NOMO-1 treated with dmso at 0.1 percent for 144 hours (cell line): ENCODE measurements around the gene UBN1.
"Not testable (repeated sequence)": the region's sequence is repeated elsewhere in the genome, so short reads cannot be mapped to it uniquely, and the experiment has no call there.

Source experiments
- DNase-seq: peaks from one replicate; lab custom pipeline; 2025; ENCODE audit not compliant: unreplicated experiment; lab: John Stamatoyannopoulos, UW

The UBN1 gene

GRCh38 chr16:4884972-4885874 lies 37.9 kb downstream of the UBN1 start:
- no peak for DNase-seq

- DNase-seq = no peak
Observed at GRCh38 chr16:4886151-4886550, 38.9 kb downstream of the UBN1 start.

GRCh38 chr16:4888428-4889135 lies 41.3 kb downstream of the UBN1 start:
- DNase-seq = no peak

- DNase-seq = no peak
Observed at GRCh38 chr16:4890026-4890425, 42.7 kb downstream of the UBN1 start.

- DNase-seq = no peak
Observed at GRCh38 chr16:4890686-4891085, 43.4 kb downstream of the UBN1 start.

GRCh38 chr16:4891097-4891885 lies 44.0 kb downstream of the UBN1 start:
- DNase-seq = no peak

GRCh38 chr16:4891886-4892216 lies 44.6 kb downstream of the UBN1 start:
- DNase-seq = no peak

- DNase-seq = no peak
Observed at GRCh38 chr16:4892361-4893102, 45.3 kb downstream of the UBN1 start.

GRCh38 chr16:4893103-4893862 lies 46.0 kb downstream of the UBN1 start:
- no peak for DNase-seq

GRCh38 chr16:4894276-4895150 lies 47.2 kb downstream of the UBN1 start:
- DNase-seq = no peak

GRCh38 chr16:4895366-4895765 lies 48.1 kb downstream of the UBN1 start:
- DNase-seq = no peak

GRCh38 chr16:4896761-4897160 lies 49.5 kb downstream of the UBN1 start:
- not testable (repeated sequence) for DNase-seq

GRCh38 chr16:4897328-4897727 lies 50.0 kb downstream of the UBN1 start:
- no peak for DNase-seq

GRCh38 chr16:4898811-4899473 lies 51.7 kb downstream of the UBN1 start:
- no peak for DNase-seq

GRCh38 chr16:4899474-4899846 lies 52.2 kb downstream of the UBN1 start:
- DNase-seq = no peak

GRCh38 chr16:4900036-4900435 lies 52.8 kb downstream of the UBN1 start:
- DNase-seq = no peak

GRCh38 chr16:4900750-4901149 lies 53.5 kb downstream of the UBN1 start:
- DNase-seq = no peak

- no peak for DNase-seq
Observed at GRCh38 chr16:4902038-4902437, 54.8 kb downstream of the UBN1 start.
